ENCODE results near the gene TMEM132D. TPM values are rescaled to one million over a fixed set of nuclear protein-coding genes. Genes with fewer than 3 reads are reported as not detected.

TMEM132D gene
- total RNA-seq, 1 experiment from 2014 or later = not detected

DNA sequence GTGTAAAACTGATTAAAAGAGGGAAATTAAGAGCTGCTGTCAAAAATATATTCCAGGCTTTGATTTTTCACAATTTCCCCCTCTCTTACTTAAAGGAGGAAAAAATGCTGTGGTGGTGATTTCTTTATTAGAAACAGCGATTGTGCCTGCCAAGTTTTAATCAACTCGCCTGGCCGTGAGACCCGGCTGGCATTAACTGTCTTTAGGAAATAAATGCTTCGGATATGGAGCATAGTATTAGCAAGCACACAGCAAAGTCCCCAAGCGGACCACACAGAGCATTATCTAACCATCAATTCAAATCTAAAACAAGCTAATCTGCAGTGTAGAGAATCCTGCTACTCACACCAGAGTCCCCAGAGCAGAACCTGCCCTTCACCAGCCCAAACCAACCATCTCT, 457.1 kb downstream of the TMEM132D start:
- in situ Hi-C loops (cut with HindIII; ENCODE audit: low pct_unique_long_range_greater_than_20kb, low sequenced_read_pairs) (no loop called here), intact Hi-C loops (cut with micrococcal nuclease; ENCODE audit: unreplicated experiment) (no loop called here)
- no peak overlapping the region for H3K27ac ChIP-seq (ENCODE audit: low read length)
- no peaks in the 10 kb centered on the region for H3K4me1 ChIP-seq (ENCODE audit: control insufficient read depth, insufficient read depth, low read length)
- TF ChIP-seq, protein P1, sequence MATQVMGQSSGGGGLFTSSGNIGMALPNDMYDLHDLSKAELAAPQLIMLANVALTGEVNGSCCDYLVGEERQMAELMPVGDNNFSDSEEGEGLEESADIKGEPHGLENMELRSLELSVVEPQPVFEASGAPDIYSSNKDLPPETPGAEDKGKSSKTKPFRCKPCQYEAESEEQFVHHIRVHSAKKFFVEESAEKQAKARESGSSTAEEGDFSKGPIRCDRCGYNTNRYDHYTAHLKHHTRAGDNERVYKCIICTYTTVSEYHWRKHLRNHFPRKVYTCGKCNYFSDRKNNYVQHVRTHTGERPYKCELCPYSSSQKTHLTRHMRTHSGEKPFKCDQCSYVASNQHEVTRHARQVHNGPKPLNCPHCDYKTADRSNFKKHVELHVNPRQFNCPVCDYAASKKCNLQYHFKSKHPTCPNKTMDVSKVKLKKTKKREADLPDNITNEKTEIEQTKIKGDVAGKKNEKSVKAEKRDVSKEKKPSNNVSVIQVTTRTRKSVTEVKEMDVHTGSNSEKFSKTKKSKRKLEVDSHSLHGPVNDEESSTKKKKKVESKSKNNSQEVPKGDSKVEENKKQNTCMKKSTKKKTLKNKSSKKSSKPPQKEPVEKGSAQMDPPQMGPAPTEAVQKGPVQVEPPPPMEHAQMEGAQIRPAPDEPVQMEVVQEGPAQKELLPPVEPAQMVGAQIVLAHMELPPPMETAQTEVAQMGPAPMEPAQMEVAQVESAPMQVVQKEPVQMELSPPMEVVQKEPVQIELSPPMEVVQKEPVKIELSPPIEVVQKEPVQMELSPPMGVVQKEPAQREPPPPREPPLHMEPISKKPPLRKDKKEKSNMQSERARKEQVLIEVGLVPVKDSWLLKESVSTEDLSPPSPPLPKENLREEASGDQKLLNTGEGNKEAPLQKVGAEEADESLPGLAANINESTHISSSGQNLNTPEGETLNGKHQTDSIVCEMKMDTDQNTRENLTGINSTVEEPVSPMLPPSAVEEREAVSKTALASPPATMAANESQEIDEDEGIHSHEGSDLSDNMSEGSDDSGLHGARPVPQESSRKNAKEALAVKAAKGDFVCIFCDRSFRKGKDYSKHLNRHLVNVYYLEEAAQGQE (IDR thresholded peaks at IDR 0.05; ENCODE audit: insufficient read depth in 1 of 2, low read depth in 2 of 2, low read length in 1 of 2) = no peak
- TF ChIP-seq POLR2AphosphoS5 (IDR thresholded peaks at IDR 0.05; ENCODE audit: low read depth, low read length) (no peak), SIN3A (IDR thresholded peaks at IDR 0.05; ENCODE audit: borderline replicate concordance, insufficient read depth, low read depth, low read length) (no peak), TCF7L2 (IDR thresholded peaks at IDR 0.05; ENCODE audit: low read depth, low read length) (no peak)
- TF ChIP-seq, protein P2, sequence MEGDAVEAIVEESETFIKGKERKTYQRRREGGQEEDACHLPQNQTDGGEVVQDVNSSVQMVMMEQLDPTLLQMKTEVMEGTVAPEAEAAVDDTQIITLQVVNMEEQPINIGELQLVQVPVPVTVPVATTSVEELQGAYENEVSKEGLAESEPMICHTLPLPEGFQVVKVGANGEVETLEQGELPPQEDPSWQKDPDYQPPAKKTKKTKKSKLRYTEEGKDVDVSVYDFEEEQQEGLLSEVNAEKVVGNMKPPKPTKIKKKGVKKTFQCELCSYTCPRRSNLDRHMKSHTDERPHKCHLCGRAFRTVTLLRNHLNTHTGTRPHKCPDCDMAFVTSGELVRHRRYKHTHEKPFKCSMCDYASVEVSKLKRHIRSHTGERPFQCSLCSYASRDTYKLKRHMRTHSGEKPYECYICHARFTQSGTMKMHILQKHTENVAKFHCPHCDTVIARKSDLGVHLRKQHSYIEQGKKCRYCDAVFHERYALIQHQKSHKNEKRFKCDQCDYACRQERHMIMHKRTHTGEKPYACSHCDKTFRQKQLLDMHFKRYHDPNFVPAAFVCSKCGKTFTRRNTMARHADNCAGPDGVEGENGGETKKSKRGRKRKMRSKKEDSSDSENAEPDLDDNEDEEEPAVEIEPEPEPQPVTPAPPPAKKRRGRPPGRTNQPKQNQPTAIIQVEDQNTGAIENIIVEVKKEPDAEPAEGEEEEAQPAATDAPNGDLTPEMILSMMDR (IDR thresholded peaks at IDR 0.05) = no peak
- H3K36me3 ChIP-seq (ENCODE audit: control insufficient read depth, insufficient read depth, low read length) = no peaks in the 10 kb centered on the region
- H3K9me3 ChIP-seq (ENCODE audit: control insufficient read depth, insufficient read depth, low read depth, low read length) = no peaks in the 10 kb centered on the region
- BruUV-seq (replicated peaks) = no TSS peak
- H3K27me3 ChIP-seq (ENCODE audit: control insufficient read depth, insufficient read depth, low read length) = no peaks in the 10 kb centered on the region
- ChIA-PET POLR2A (no interaction called here), CTCF (no interaction called here)
- H3K4me3 ChIP-seq (ENCODE audit: low read depth in 2 of 2, low read length in 2 of 2) = no peak overlapping the region
- ATAC-seq (no peak), DNase-seq (ENCODE audit: low read depth, low spot score) (no peak)

DNA sequence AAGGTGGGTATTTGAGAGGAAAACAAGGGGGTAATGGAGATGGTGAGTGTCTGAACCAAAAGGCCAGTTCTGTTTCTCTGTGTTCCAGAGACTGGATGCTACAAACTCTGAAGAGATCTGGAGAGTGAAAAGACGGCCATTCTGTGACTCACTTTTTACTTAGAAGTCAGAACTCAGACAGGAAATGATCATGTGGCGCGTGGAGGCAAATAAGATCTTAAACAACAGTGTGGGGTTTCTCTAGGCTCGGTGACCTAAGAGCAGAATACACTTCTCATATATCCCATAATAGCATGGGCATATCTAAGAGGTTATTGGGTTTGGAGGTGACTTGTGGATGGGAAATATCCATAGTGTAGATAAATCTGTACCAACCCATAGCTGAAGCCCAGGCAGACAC, 463.5 kb downstream of the TMEM132D start:
- no peak overlapping the region for H3K27ac ChIP-seq (ENCODE audit: low read length)
- H3K9me3 ChIP-seq (ENCODE audit: control insufficient read depth, insufficient read depth, low read depth, low read length) = no peaks in the 10 kb centered on the region
- no peaks in the 10 kb centered on the region for H3K36me3 ChIP-seq (ENCODE audit: control insufficient read depth, insufficient read depth, low read length)
- DNase-seq (ENCODE audit: low read depth, low spot score) (no peak), ATAC-seq (no peak)
- no TSS peak for BruUV-seq (replicated peaks)
- intact Hi-C loops (cut with micrococcal nuclease; ENCODE audit: unreplicated experiment) = no loop called here
- TF ChIP-seq, protein P1 (IDR thresholded peaks at IDR 0.05; ENCODE audit: insufficient read depth in 1 of 2, low read depth in 2 of 2, low read length in 1 of 2) = no peak
- TF ChIP-seq POLR2AphosphoS5 (IDR thresholded peaks at IDR 0.05; ENCODE audit: low read depth, low read length) (no peak), TCF7L2 (IDR thresholded peaks at IDR 0.05; ENCODE audit: low read depth, low read length) (no peak), SIN3A (IDR thresholded peaks at IDR 0.05; ENCODE audit: borderline replicate concordance, insufficient read depth, low read depth, low read length) (no peak)
- TF ChIP-seq, protein P2 (IDR thresholded peaks at IDR 0.05) = no peak
- ChIA-PET CTCF (no interaction called here), POLR2A (no interaction called here)
- H3K4me3 ChIP-seq (ENCODE audit: low read depth in 2 of 2, low read length in 2 of 2) = no peak overlapping the region
- in situ Hi-C loops (cut with HindIII; ENCODE audit: low pct_unique_long_range_greater_than_20kb, low sequenced_read_pairs) = no loop called here
- H3K4me1 ChIP-seq (ENCODE audit: control insufficient read depth, insufficient read depth, low read length) = no peaks in the 10 kb centered on the region
- no peaks in the 10 kb centered on the region for H3K27me3 ChIP-seq (ENCODE audit: control insufficient read depth, insufficient read depth, low read length)
